Astrocyte (in vitro differentiated cells and primary cell): ENCODE measurements around the gene LRRC3.

Source experiments
- CTCF ChIP-seq: IDR thresholded peaks from 2 replicates; pipeline ENCODE4 v1.5.1; 2011; ENCODE audit warnings: low read depth, mild to moderate bottlenecking, inconsistent platforms, low read length, moderate library complexity; ENCODE audit not compliant: insufficient read depth
- EZH2 ChIP-seq: IDR thresholded peaks from 2 replicates; pipeline ENCODE4 v1.6.1; 2012; ENCODE audit warnings: mild to moderate bottlenecking, low read length, inconsistent platforms; ENCODE audit not compliant: insufficient read depth

DNA sequence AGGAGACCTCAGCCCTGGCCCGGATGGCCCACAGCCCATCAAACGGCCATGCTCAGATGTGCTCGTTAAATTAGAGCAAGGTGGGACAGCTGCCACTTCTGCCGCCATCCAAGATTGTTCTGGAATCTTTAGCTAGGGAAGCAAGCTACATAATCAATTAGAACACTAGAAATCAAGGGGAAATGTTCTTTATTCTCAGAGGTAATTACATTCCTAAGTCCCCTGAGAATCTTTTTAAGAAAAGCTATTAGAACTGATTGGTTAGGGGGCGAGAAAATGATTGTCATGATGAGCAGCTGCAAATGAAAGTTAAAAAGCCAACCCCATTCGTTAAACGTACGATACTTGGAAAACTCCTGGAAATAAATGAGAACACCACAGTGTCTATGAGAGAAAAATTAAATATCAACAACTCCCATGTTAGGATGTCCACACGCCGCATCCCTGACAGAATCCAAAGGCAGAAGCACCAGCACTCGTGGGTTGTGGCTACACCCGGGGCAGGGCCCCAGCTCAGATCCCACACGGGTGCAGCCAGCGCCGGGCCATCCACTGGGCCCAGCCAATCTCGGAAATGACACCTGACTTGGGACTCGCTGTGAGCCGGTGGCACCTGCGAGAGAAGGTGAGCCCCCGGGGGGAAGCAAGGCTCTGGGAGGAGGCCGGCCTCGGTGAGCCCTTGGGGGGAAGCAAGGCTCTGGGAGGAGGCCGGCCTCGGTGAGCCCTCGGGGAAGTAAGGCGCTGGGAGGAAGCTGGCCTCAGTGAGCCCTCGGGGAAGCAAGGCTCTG, 47.1 kb downstream of the LRRC3 start:
- no peak for TF ChIP-seq EZH2
- TF ChIP-seq CTCF = no peak
